HCT116 (cell line): ENCODE data around the gene WWP2. TPM values are rescaled to one million over a fixed set of nuclear protein-coding genes. Genes with fewer than 3 reads are reported as not detected.

Source experiments
- ATAC-seq: fragments of 200-7000 bp; cut with Tn5 transposase; 2 replicates; pipeline ENCODE4 v1.9.1; 2020; ENCODE audit warnings: mild to moderate bottlenecking, moderate library complexity
- BruUV-seq: library from RNA; stranded (reverse); fragments of 400-500 nt; replicated peaks from 2 replicates; lab custom pipeline; 2021; lab: Mats Ljungman, UMichigan
- CTCF ChIA-PET: fragments of 300-600 bp; sonication (Branson Sonifier 250); formaldehyde crosslinking; loops from one replicate; lab custom pipeline; 2021; ENCODE audit warnings: antibody characterized with exemption; lab: Charles Lee
- POLR2A ChIA-PET: fragments of 300-600, 350-600 bp; sonication (Branson Sonifier 250); formaldehyde crosslinking; loops from one replicate; lab custom pipeline; 2021; ENCODE audit warnings: antibody characterized with exemption; lab: Charles Lee
- RAD21 ChIA-PET, 2 experiments: fragments of 300-600 bp; sonication (Branson Sonifier 250); formaldehyde crosslinking; loops; one replicate each; lab custom pipeline; 2023; ENCODE audit warnings: low total read pairs in 2 of 2; ENCODE audit not compliant: uncharacterized antibody in 2 of 2, unreplicated experiment in 2 of 2, low non-redundant PET in 1 of 2; lab: Charles Lee
- DNase-seq: peaks from one replicate; pipeline ENCODE4 v3.0.0-alpha.2; 2010; ENCODE audit warnings: low read depth, low spot score
- H2AFZ ChIP-seq: fragments of 200-600 bp; shearing (Covaris generic), sonication (generic); 2 replicates; pipeline ENCODE4 v1.6.1; 2017; ENCODE audit warnings: low read depth, mixed run types, mixed read lengths, antibody characterized with exemption, low read length; ENCODE audit not compliant: poor library complexity, severe bottlenecking
- H3K27ac ChIP-seq: 2 replicates; pipeline ENCODE4 v1.5.1; 2012; ENCODE audit warnings: low read depth, low read length
- H3K27me3 ChIP-seq: fragments of 200-600 bp; sonication (generic); 2 replicates; pipeline ENCODE4 v1.6.1; 2016; ENCODE audit warnings: mixed run types, low read length, mixed read lengths; ENCODE audit not compliant: insufficient read depth
- H3K36me3 ChIP-seq, 2 experiments: fragments of 200-500 bp in 1 of 2; fragments of 200-600 bp in 1 of 2; sonication (Bioruptor generic) in 1 of 2; sonication (generic) in 1 of 2; 2 replicates each; pipeline versions ENCODE4 v1.5.1 to v1.6.1; 2014 to 2016; ENCODE audit warnings: low read length in 2 of 2, inconsistent platforms in 1 of 2, mixed read lengths in 1 of 2, mixed run types in 1 of 2; ENCODE audit not compliant: insufficient read depth in 2 of 2, control insufficient read depth in 1 of 2
- H3K4me1 ChIP-seq, 2 experiments: fragments of 200-600 bp in 1 of 2; sonication (generic) in 1 of 2; 2 replicates each; pipeline versions ENCODE4 v1.5.1 to v1.6.1; 2012 to 2017; ENCODE audit warnings: low read length in 2 of 2, inconsistent platforms in 1 of 2, mild to moderate bottlenecking in 1 of 2, mixed read lengths in 1 of 2, mixed run types in 1 of 2, moderate library complexity in 1 of 2; ENCODE audit not compliant: insufficient read depth in 2 of 2, control insufficient read depth in 1 of 2
- H3K4me2 ChIP-seq: fragments of 200-600 bp; sonication (generic); 2 replicates; pipeline ENCODE4 v1.6.1; 2017; ENCODE audit warnings: mixed run types, low read length, mixed read lengths
- H3K4me3 ChIP-seq, 2 experiments: fragments of 200-600 bp in 1 of 2; sonication (generic) in 1 of 2; replicated peaks in 1 of 2; 2 replicates each; pipeline ENCODE4 v1.5.1; 2011 to 2016; ENCODE audit warnings: low read length in 2 of 2, control low read depth in 1 of 2, low read depth in 1 of 2, mild to moderate bottlenecking in 1 of 2, mixed read lengths in 1 of 2, mixed run types in 1 of 2
- H3K79me2 ChIP-seq: fragments of 200-600 bp; sonication (generic); 2 replicates; pipeline ENCODE4 v1.6.1; 2017; ENCODE audit warnings: mild to moderate bottlenecking, mixed run types, low read length, moderate library complexity, mixed read lengths; ENCODE audit not compliant: insufficient read depth
- H3K9ac ChIP-seq: fragments of 200-600 bp; sonication (generic); 2 replicates; pipeline ENCODE4 v1.6.1; 2016; ENCODE audit warnings: low read length, mixed read lengths
- H3K9me2 ChIP-seq: fragments of 200-600 bp; sonication (generic), shearing (Covaris generic); 2 replicates; pipeline ENCODE4 v1.6.1; 2017; ENCODE audit warnings: mixed run types, mild to moderate bottlenecking, moderate library complexity; ENCODE audit not compliant: insufficient read depth
- H3K9me3 ChIP-seq, 2 experiments: fragments of 200-500 bp in 1 of 2; fragments of 200-600 bp in 1 of 2; sonication (Bioruptor generic) in 1 of 2; sonication (generic) in 1 of 2; 2 replicates each; pipeline ENCODE4 v1.6.1; 2014 to 2017; ENCODE audit warnings: low read length in 2 of 2, mixed read lengths in 2 of 2, inconsistent platforms in 1 of 2, low read depth in 1 of 2, mild to moderate bottlenecking in 1 of 2, mixed run types in 1 of 2, moderate library complexity in 1 of 2; ENCODE audit not compliant: control insufficient read depth in 1 of 2, insufficient read depth in 1 of 2
- H4K20me1 ChIP-seq: fragments of 200-600 bp; sonication (generic), shearing (Covaris generic); 2 replicates; pipeline ENCODE4 v1.6.1; 2017; ENCODE audit warnings: mixed run types, mild to moderate bottlenecking, moderate library complexity; ENCODE audit not compliant: insufficient read depth
- ATF3 ChIP-seq: IDR thresholded peaks from 2 replicates; pipeline ENCODE4 v1.6.1; 2012
- CEBPB ChIP-seq: IDR thresholded peaks from 2 replicates; pipeline ENCODE4 v1.6.1; 2012; ENCODE audit warnings: low read depth
- CTCF ChIP-seq, 3 experiments: fragments of 200-600 bp in 1 of 3; sonication (generic) in 1 of 3; IDR thresholded peaks in 2 of 3; conservative IDR thresholded peaks in 1 of 3; 2 replicates each; pipeline ENCODE4 v1.5.1; 2012 to 2017; ENCODE audit warnings: low read depth in 2 of 3, low read length in 2 of 3, antibody characterized with exemption in 1 of 3, borderline replicate concordance in 1 of 3, control low read depth in 1 of 3, mild to moderate bottlenecking in 1 of 3, mixed read lengths in 1 of 3, mixed run types in 1 of 3, moderate library complexity in 1 of 3; ENCODE audit not compliant: insufficient read depth in 1 of 3
- ELF1 ChIP-seq: IDR thresholded peaks from 2 replicates; pipeline ENCODE4 v1.6.1; 2012; ENCODE audit warnings: low read depth, borderline replicate concordance
- FOSL1 ChIP-seq: IDR thresholded peaks from 2 replicates; pipeline ENCODE4 v1.6.1; 2012; ENCODE audit warnings: low read depth
- JUND ChIP-seq: IDR thresholded peaks from 2 replicates; pipeline ENCODE4 v1.6.1; 2012
- MAX ChIP-seq: IDR thresholded peaks from 2 replicates; pipeline ENCODE4 v1.6.1; 2012
- POLR2AphosphoS5 ChIP-seq: IDR thresholded peaks from 2 replicates; pipeline ENCODE4 v1.6.1; 2011; ENCODE audit warnings: mild to moderate bottlenecking, low read depth, low read length, moderate library complexity
- RAD21 ChIP-seq: IDR thresholded peaks from 2 replicates; pipeline ENCODE4 v1.6.1; 2012; ENCODE audit warnings: low read depth, mild to moderate bottlenecking
- REST ChIP-seq: IDR thresholded peaks from 2 replicates; pipeline ENCODE4 v1.6.1; 2012; ENCODE audit warnings: low read depth
- SIN3A ChIP-seq: IDR thresholded peaks from 2 replicates; pipeline ENCODE4 v1.6.1; 2012; ENCODE audit warnings: low read depth
- SP1 ChIP-seq: IDR thresholded peaks from 2 replicates; pipeline ENCODE4 v1.6.1; 2012; ENCODE audit warnings: low read depth
- SRF ChIP-seq: IDR thresholded peaks from 2 replicates; pipeline ENCODE4 v1.6.1; 2012; ENCODE audit warnings: low read depth
- TCF7L2 ChIP-seq: IDR thresholded peaks from 2 replicates; pipeline ENCODE4 v1.7.0; 2011; ENCODE audit warnings: borderline replicate concordance, inconsistent platforms; ENCODE audit not compliant: insufficient read depth, insufficient read length; ENCODE audit errors: extremely low read depth
- YY1 ChIP-seq: IDR thresholded peaks from 2 replicates; pipeline ENCODE4 v1.6.1; 2011; ENCODE audit warnings: low read length, low read depth, moderate library complexity, mild to moderate bottlenecking; ENCODE audit not compliant: insufficient replicate concordance; ENCODE audit errors: extremely low read depth
- ZBTB33 ChIP-seq: IDR thresholded peaks from 2 replicates; pipeline ENCODE4 v1.6.1; 2011; ENCODE audit warnings: mild to moderate bottlenecking, low read length, moderate library complexity; ENCODE audit not compliant: insufficient replicate concordance; ENCODE audit errors: extremely low read depth
- ZFX ChIP-seq: fragments of 450-650 bp; IDR thresholded peaks from 2 replicates; pipeline ENCODE4 v1.6.1; 2017
- ZNF274 ChIP-seq: fragments of 200-500 bp; sonication (Bioruptor generic); IDR thresholded peaks from 2 replicates; pipeline ENCODE4 v1.6.1; 2014; ENCODE audit warnings: mild to moderate bottlenecking, low read depth, low read length, inconsistent platforms
- intact Hi-C: fragments of 100-400 bp; cut with micrococcal nuclease; formaldehyde crosslinking; loops from 2 replicates; pipeline ENCODE4 v1.10.0; 2022
- total RNA-seq: library from RNA; stranded (reverse); gene quantifications from one replicate; pipeline ENCODE4 v1.2.1, GENCODE V29; 2021; ENCODE audit not compliant: unreplicated experiment

Gene WWP2
- total RNA-seq, 1 experiment from 2014 or later, result 44.2 TPM

GRCh38 chr16:69834807-69835466 is 72.8 kb downstream of the WWP2 start:
- BruUV-seq, result no TSS peak
- H2AFZ ChIP-seq, result no peak overlapping the region
- no peaks in the 10 kb centered on the region for H3K9me3 ChIP-seq
- ATAC-seq (no peak), DNase-seq (no peak)
- ChIA-PET CTCF (no interaction called here), RAD21 (no interaction called here), POLR2A (no interaction called here)
- H4K20me1 ChIP-seq, result no peaks in the 10 kb centered on the region
- no peak overlapping the region for H3K27ac ChIP-seq
- no peaks in the 10 kb centered on the region for H3K79me2 ChIP-seq
- H3K4me1 ChIP-seq, result peaks cover 6 to 8% of the 10 kb centered on the region in 2 experiments; a peak in 3 of 4 replicates
- no peaks in the 10 kb centered on the region for H3K27me3 ChIP-seq
- H3K9me2 ChIP-seq, result no peaks in the 10 kb centered on the region
- intact Hi-C loops, result no loop called here
- H3K4me3 ChIP-seq, result no peak overlapping the region
- H3K36me3 ChIP-seq, result no peaks in the 10 kb centered on the region
- H3K4me2 ChIP-seq, result no peak overlapping the region
- no peak overlapping the region for H3K9ac ChIP-seq
- TF ChIP-seq SP1, result no peak
- no peak for TF ChIP-seq FOSL1
- no peak for TF ChIP-seq ATF3
- TF ChIP-seq REST, result no peak
- TF ChIP-seq TCF7L2, result no peak
- no peak for TF ChIP-seq JUND
- no peak for TF ChIP-seq ZFX
- TF ChIP-seq YY1, result no peak
- no peak for TF ChIP-seq SIN3A
- no peak for TF ChIP-seq POLR2AphosphoS5
- TF ChIP-seq ZBTB33, result no peak
- no peak for TF ChIP-seq RAD21
- no peak for TF ChIP-seq ZNF274
- TF ChIP-seq CEBPB, result no peak
- TF ChIP-seq MAX, result no peak
- no peak for TF ChIP-seq SRF
- no peak for TF ChIP-seq CTCF (IDR thresholded peaks at IDR 0.05 in 2 of 3, conservative IDR thresholded peaks at IDR 0.05 in 1 of 3; ENCODE audit: borderline replicate concordance in 1 of 3, insufficient read depth in 1 of 3, low read depth in 2 of 3, low read length in 2 of 3)
- no peak for TF ChIP-seq ELF1
